ENCODE results near the gene CYTIP.

- no peak for TF ChIP-seq POLR2A (IDR thresholded peaks at IDR 0.05; ENCODE audit: extremely low read depth, insufficient read length)
- no peak for TF ChIP-seq CTCF (IDR thresholded peaks at IDR 0.05; ENCODE audit: low read depth, low read length)
- no peak for TF ChIP-seq MAX (IDR thresholded peaks at IDR 0.05; ENCODE audit: low read depth, low read length)
- TF ChIP-seq MYC (IDR thresholded peaks at IDR 0.05; ENCODE audit: low read depth, low read length), result no peak
Observed at GRCh38 chr2:157469726-157470125, 25.8 kb upstream of the CYTIP start.
